ENCODE results near the gene METTL6. TPM values are rescaled to one million over a fixed set of nuclear protein-coding genes. Genes with fewer than 3 reads are reported as not detected.
"Not testable (repeated sequence)": the region's sequence is repeated elsewhere in the genome, so short reads cannot be mapped to it uniquely, and the experiment has no call there.

METTL6 gene
- total RNA-seq, 1 experiment from 2014 or later = 24.4 TPM

DNA sequence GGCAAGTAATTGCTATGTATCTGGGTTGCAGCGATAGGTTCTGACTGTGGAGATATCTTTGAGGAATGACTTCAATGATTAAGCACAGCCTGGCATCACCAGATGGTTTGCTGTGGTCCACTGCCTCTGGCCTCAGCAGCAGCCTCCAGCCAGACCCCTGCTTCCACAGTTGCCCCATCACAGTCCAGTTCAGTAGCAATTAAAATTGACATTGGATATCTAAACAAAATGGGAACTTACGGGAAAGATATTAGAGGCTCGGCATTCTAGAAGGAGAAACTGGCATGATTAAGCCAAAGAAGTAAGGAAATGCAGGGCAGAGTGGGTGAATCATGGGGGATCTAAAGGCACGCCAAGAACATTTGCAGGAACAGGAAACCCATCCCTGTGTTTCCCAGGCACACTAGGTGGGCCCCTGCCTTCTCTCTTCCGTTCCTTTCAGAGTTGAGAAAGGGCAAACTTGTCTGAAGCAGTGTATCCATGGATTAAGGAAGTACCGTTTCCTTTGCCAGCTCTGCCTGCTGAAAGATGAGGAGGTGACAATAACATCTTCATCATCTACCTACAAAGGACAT lies 58.7 kb downstream of the METTL6 start:
- Histone ChIP-seq H3K27me3 (replicated peaks; ENCODE audit: insufficient read depth, low read depth, low read length, poor library complexity) (no peaks in the 10 kb centered on the region), H3K36me3 (ENCODE audit: insufficient read depth, low read length, poor library complexity, severe bottlenecking) (no peaks in the 10 kb centered on the region), H3K27ac (ENCODE audit: low read depth, low read length, poor library complexity, severe bottlenecking) (no peak overlapping the region), H3K4me1 (ENCODE audit: insufficient read depth, low read length, poor library complexity, severe bottlenecking) (no peaks in the 10 kb centered on the region), H3K4me3 (ENCODE audit: low read depth, low read length, poor library complexity, severe bottlenecking) (no peak overlapping the region), H3K9me3 (ENCODE audit: low read depth, low read length, poor library complexity, severe bottlenecking) (no peaks in the 10 kb centered on the region)
- TF ChIP-seq, protein P1, sequence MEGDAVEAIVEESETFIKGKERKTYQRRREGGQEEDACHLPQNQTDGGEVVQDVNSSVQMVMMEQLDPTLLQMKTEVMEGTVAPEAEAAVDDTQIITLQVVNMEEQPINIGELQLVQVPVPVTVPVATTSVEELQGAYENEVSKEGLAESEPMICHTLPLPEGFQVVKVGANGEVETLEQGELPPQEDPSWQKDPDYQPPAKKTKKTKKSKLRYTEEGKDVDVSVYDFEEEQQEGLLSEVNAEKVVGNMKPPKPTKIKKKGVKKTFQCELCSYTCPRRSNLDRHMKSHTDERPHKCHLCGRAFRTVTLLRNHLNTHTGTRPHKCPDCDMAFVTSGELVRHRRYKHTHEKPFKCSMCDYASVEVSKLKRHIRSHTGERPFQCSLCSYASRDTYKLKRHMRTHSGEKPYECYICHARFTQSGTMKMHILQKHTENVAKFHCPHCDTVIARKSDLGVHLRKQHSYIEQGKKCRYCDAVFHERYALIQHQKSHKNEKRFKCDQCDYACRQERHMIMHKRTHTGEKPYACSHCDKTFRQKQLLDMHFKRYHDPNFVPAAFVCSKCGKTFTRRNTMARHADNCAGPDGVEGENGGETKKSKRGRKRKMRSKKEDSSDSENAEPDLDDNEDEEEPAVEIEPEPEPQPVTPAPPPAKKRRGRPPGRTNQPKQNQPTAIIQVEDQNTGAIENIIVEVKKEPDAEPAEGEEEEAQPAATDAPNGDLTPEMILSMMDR (conservative IDR thresholded peaks at IDR 0.05; ENCODE audit: low read depth, low read length) = no peak
- TF ChIP-seq EZH2 (IDR thresholded peaks at IDR 0.05; ENCODE audit: borderline replicate concordance, low read depth, low read length, poor library complexity, severe bottlenecking) = no peak
- no peak for DNase-seq (ENCODE audit: low spot score)
- BruUV-seq (replicated peaks) = no TSS peak
- intact Hi-C loops (cut with micrococcal nuclease; ENCODE audit: unreplicated experiment) = no loop called here
- CTCF ChIA-PET = no interaction called here
- POLR2A ChIA-PET (ENCODE audit: low non-redundant PET) = no interaction called here

DNA sequence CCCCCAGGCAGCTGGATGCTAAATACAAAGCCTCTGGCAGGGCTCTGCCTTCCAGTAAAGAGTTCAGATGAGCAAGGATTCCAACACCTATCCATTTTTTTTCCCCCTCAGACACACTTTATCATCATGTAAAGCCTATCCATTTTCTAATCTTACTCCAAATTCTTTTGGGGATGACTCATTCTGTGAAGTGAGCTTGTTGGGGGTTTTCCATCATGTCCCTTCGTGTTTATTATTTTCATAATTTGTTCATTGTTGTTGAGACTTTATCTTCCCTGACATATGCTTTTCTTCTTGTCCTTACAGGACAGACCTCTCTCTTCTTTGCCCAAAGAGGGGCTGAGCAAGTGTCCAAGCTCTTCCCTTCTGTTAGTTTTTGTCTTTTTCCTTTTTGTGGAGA lies 60.3 kb downstream of the METTL6 start:
- no TSS peak for BruUV-seq (replicated peaks)
- POLR2A ChIA-PET (ENCODE audit: low non-redundant PET) = no interaction called here
- no peaks in the 10 kb centered on the region for H3K36me3 ChIP-seq (ENCODE audit: insufficient read depth, low read length, poor library complexity, severe bottlenecking)

DNA sequence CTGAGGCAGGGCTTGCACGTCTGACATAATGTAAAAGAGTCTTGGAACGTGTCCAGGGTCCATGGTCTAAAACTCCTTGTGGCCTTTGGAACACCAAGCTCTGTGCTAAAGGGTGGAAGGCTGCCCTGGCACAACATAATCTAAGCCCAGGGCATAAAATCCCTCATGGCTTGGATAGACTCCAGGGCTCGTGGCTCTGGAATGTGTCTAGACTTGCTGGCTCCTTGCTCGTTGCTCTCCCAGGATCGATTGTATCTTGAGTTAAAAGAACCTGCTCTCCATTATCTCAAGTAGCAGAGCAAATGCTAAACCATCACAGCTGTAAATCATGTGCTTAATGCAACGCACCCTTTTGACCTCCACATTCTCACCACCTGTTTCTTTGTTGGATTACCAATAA lies 63.3 kb downstream of the METTL6 start:
- H3K27me3 ChIP-seq (replicated peaks; ENCODE audit: insufficient read depth, low read depth, low read length, poor library complexity); H3K9me3 ChIP-seq (ENCODE audit: low read depth, low read length, poor library complexity, severe bottlenecking); CTCF ChIA-PET; POLR2A ChIA-PET (ENCODE audit: low non-redundant PET); H3K36me3 ChIP-seq (ENCODE audit: insufficient read depth, low read length, poor library complexity, severe bottlenecking); DNase-seq (ENCODE audit: low spot score); H3K4me3 ChIP-seq (ENCODE audit: low read depth, low read length, poor library complexity, severe bottlenecking); BruUV-seq (replicated peaks); intact Hi-C loops (cut with micrococcal nuclease; ENCODE audit: unreplicated experiment); H3K27ac ChIP-seq (ENCODE audit: low read depth, low read length, poor library complexity, severe bottlenecking): not testable (repeated sequence)
- H3K4me1 ChIP-seq (ENCODE audit: insufficient read depth, low read length, poor library complexity, severe bottlenecking) = peaks cover 14% of the 10 kb centered on the region

More for the DNA sequence above, 60.3 kb downstream of the METTL6 start:
- intact Hi-C loops (cut with micrococcal nuclease; ENCODE audit: unreplicated experiment) = no loop called here
- CTCF ChIA-PET = no interaction called here
- no peaks in the 10 kb centered on the region for H3K4me1 ChIP-seq (ENCODE audit: insufficient read depth, low read length, poor library complexity, severe bottlenecking)
- no peak overlapping the region for H3K4me3 ChIP-seq (ENCODE audit: low read depth, low read length, poor library complexity, severe bottlenecking)
- no peak overlapping the region for H3K27ac ChIP-seq (ENCODE audit: low read depth, low read length, poor library complexity, severe bottlenecking)
- TF ChIP-seq EZH2 (IDR thresholded peaks at IDR 0.05; ENCODE audit: borderline replicate concordance, low read depth, low read length, poor library complexity, severe bottlenecking) = no peak
- TF ChIP-seq, protein P1 (conservative IDR thresholded peaks at IDR 0.05; ENCODE audit: low read depth, low read length) = no peak
- no peak for DNase-seq (ENCODE audit: low spot score)
- no peaks in the 10 kb centered on the region for H3K9me3 ChIP-seq (ENCODE audit: low read depth, low read length, poor library complexity, severe bottlenecking)
- no peaks in the 10 kb centered on the region for H3K27me3 ChIP-seq (replicated peaks; ENCODE audit: insufficient read depth, low read depth, low read length, poor library complexity)

Data from A673 (cell line).